Renal cortex interstitium (tissue), 11 donors: ENCODE data around the gene CYP2C19. TPM values are rescaled to one million over a fixed set of nuclear protein-coding genes. Genes with fewer than 3 reads are reported as not detected.
"Not testable (repeated sequence)": the region's sequence is repeated elsewhere in the genome, so short reads cannot be mapped to it uniquely, and the experiment has no call there.

Experiments
- DNase-seq, 11 donors: peaks; one replicate each; pipeline ENCODE4 v3.0.0-alpha.2; 2013; ENCODE audit warnings: low read depth in 9 of 11, low spot score in 4 of 11; ENCODE audit errors: extremely low read depth in 1 of 11
- polyA plus RNA-seq, 3 donors: library from polyadenylated mRNA; unstranded; fragments of 120-200 nt; gene quantifications; one replicate each; pipeline ENCODE4 v1.2.1, GENCODE V29; 2013; ENCODE audit not compliant: insufficient read length in 3 of 3

CYP2C19 gene
- polyA plus RNA-seq, 3 donors, result 0.07 to 0.29 TPM; not detected in 1

GRCh38 chr10:94858005-94858404 lies 95.5 kb downstream of the CYP2C19 start:
- DNase-seq, result no peak

GRCh38 chr10:94859086-94859485 lies 96.6 kb downstream of the CYP2C19 start:
- DNase-seq, result no peak

DNA sequence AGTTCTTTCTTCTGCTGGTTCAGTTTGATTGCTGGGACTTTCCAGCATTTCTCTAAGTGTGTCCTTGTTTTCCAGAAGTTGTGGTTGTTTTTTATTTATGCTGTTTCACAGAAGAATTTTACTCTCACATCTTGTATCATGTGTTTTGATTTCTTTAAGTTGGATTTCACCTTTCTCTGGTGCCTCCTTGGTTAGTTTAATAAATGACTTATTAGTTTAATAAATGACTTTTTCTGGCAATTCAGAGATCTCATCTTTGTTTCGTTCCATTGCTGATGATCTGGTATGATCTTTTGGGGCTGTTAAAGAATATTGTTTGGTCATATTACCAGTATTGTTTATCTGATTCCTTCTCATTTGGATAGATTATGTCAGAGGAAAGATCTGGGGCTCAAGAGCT lies 116.2 kb downstream of the CYP2C19 start:
- DNase-seq, result no peak

GRCh38 chr10:94879214-94879613 lies 116.7 kb downstream of the CYP2C19 start:
- DNase-seq, result no peak

DNA sequence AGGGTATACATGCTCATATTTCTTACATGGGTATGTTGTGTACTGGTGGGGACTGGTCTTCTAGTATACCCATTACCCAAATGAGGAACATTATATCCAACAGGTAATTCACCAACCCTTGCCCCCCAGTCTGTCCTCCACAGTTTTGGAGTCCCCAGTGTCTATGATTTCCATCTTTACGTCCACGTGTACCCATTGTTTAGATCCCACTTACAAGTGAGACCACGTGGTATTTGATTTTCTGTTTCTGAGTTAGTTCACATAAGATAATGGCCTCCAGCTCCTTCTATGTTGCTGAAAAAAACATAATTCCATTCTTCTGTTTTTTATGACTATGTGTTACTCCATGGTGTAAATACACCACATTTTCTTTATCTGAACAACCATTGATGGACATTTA lies 126.6 kb downstream of the CYP2C19 start:
- no peak for DNase-seq

GRCh38 chr10:94890264-94891022 lies 128.0 kb downstream of the CYP2C19 start:
- DNase-seq, result no peak

DNA sequence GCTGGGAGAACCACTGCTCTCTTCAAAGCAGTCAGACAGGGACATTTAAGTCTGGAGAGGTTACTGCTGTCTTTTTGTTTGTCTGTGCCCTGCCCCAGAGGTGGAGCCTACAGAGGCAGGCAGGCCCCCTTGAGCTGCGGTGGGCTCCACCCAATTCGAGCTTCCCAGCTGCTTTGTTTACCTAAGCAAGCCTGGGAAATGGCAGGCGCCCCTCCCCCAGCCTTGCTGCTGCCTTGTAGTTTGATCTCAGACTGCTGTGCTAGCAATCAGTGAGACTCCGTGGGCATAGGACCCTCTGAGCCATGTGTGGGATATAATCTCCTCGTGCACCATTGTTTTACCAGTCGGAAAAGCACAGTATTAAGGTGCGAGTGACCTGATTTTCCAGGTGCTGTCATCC lies 135.9 kb downstream of the CYP2C19 start:
- DNase-seq, result not testable (repeated sequence)

DNA sequence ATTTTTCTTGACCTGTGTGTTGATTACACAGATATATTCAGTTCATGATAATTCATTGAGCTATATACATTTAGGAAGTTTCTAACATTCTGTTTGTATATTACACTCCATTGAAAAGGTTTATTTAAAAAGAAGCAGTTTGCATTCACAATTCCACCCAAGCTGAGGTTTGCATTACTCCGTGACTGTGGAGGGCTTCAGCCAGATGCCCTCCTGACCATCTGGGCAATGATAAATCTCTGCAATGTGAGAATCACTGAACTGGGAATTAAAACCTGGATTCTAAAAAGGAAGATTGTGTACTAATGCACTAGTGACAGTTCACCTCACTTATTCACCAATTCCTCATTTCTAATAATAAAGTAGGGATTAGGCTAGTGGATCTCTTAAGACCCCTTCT lies 139.6 kb downstream of the CYP2C19 start:
- DNase-seq, result no peak

DNA sequence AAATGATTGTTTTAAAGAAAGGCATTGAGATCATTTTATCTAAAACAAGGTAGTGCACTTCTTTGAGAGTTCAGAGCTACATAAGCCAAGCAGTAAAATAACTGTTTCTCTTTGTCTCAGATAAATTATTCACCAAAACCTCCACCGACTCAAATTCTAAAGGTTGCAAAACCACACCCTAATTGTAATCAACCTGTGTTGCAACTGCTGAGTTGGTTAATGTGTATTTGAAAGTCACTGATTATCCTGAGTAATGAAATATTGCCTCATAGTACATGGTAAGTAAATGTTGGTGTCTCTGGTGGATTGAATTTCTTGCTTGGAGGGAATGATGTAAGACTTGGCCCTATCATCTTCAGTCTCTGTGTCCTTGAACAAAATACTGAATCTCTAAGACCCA lies 140.1 kb downstream of the CYP2C19 start:
- peak in 3 of 11 donors; percentile 21 to 46 (median 22) for DNase-seq

Other genes with a start within 250 kb of the CYP2C19 start
- gene HELLS, start 216.9 kb upstream of the CYP2C19 start, polyA plus RNA-seq, result 10 to 100 TPM; 29.7 to 38.5 (median 38.1) TPM
- under 1 TPM; 0.26 to 0.61 (median 0.34) TPM for gene CYP2C18, start 79.0 kb upstream of the CYP2C19 start, polyA plus RNA-seq
- gene CYP2C9, start 176.0 kb downstream of the CYP2C19 start, polyA plus RNA-seq, result 1 to 10 TPM; 2.6 to 5.4 (median 2.9) TPM